Measurements from ENCODE around the gene C1QTNF5.

The C1QTNF5 gene

DNA sequence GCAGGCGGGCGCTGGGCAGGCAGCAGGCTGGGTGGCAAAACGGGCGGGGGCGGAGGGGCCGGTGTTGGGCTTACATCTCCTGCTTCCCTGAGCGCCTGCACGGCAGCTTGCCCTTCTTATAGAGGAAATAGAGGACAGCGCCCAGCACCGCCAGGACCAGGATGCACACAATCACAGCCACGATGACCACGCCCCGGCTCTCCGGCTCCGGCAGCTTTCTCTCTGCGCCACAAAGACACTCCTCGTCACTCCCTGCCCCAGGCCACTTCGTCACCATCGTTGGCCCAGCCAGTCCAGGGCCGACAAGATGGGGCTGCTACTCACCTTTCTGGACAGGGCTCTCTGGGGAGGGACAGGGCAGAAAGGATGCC, 30.0 kb downstream of the C1QTNF5 start:
- no peak overlapping the region for H3K4me3 ChIP-seq (replicated peaks; ENCODE audit: insufficient read depth, low read length)
- no peak for TF ChIP-seq POLR2AphosphoS5 (IDR thresholded peaks at IDR 0.05; ENCODE audit: low read depth)
- TF ChIP-seq SPI1 (IDR thresholded peaks at IDR 0.05; ENCODE audit: borderline replicate concordance, low read depth): no peak
- TF ChIP-seq, protein P1, sequence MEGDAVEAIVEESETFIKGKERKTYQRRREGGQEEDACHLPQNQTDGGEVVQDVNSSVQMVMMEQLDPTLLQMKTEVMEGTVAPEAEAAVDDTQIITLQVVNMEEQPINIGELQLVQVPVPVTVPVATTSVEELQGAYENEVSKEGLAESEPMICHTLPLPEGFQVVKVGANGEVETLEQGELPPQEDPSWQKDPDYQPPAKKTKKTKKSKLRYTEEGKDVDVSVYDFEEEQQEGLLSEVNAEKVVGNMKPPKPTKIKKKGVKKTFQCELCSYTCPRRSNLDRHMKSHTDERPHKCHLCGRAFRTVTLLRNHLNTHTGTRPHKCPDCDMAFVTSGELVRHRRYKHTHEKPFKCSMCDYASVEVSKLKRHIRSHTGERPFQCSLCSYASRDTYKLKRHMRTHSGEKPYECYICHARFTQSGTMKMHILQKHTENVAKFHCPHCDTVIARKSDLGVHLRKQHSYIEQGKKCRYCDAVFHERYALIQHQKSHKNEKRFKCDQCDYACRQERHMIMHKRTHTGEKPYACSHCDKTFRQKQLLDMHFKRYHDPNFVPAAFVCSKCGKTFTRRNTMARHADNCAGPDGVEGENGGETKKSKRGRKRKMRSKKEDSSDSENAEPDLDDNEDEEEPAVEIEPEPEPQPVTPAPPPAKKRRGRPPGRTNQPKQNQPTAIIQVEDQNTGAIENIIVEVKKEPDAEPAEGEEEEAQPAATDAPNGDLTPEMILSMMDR (IDR thresholded peaks at IDR 0.05; ENCODE audit: insufficient read depth, low read length): no peak
- no peak for TF ChIP-seq GABPA (IDR thresholded peaks at IDR 0.05; ENCODE audit: low read depth)
- TF ChIP-seq, protein P2, sequence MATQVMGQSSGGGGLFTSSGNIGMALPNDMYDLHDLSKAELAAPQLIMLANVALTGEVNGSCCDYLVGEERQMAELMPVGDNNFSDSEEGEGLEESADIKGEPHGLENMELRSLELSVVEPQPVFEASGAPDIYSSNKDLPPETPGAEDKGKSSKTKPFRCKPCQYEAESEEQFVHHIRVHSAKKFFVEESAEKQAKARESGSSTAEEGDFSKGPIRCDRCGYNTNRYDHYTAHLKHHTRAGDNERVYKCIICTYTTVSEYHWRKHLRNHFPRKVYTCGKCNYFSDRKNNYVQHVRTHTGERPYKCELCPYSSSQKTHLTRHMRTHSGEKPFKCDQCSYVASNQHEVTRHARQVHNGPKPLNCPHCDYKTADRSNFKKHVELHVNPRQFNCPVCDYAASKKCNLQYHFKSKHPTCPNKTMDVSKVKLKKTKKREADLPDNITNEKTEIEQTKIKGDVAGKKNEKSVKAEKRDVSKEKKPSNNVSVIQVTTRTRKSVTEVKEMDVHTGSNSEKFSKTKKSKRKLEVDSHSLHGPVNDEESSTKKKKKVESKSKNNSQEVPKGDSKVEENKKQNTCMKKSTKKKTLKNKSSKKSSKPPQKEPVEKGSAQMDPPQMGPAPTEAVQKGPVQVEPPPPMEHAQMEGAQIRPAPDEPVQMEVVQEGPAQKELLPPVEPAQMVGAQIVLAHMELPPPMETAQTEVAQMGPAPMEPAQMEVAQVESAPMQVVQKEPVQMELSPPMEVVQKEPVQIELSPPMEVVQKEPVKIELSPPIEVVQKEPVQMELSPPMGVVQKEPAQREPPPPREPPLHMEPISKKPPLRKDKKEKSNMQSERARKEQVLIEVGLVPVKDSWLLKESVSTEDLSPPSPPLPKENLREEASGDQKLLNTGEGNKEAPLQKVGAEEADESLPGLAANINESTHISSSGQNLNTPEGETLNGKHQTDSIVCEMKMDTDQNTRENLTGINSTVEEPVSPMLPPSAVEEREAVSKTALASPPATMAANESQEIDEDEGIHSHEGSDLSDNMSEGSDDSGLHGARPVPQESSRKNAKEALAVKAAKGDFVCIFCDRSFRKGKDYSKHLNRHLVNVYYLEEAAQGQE (IDR thresholded peaks at IDR 0.05; ENCODE audit: insufficient replicate concordance, low read depth): no peak
- H3K27me3 ChIP-seq (ENCODE audit: insufficient read depth, poor library complexity, severe bottlenecking): peaks cover 27% of the 10 kb centered on the region
- no peak overlapping the region for H3K27ac ChIP-seq (replicated peaks)
- no peak for DNase-seq (ENCODE audit: low read depth in 1 of 2, low spot score in 1 of 2)

DNA sequence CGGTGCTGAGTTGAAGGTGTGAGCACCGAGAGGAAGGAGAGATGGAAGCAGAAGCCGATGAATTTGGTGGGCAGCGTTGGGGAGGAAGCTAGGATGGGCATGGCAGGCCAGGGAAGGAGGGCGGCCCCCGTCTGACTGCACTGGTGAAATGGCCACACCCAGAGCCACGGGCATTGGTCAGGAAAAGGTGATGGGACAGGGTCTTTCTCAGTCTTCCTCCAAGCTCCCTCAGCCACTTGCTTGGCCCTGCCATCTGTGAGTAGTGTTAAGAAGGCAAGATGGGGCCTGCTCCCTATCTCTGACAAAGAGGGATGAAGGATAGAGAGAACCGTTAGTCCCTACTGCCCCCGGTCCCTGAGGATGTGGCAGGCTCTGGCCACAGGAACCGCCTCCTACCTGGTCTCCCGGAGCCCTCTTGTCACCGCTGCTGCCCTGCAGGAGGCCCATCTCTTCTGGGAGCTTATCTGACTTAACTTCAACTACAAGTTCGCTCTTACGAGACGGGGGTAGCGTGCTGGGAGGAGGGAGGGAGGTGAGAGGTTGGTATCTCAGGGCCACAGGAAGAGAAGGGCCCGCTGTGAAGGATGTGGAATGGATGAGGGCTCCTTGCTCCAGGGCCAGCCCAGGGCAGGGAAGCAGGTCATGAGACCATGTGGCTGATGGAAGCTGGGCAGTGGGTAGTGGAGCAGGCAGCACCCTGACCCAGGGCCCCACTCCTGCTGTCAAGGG, 30.6 kb downstream of the C1QTNF5 start:
- Histone ChIP-seq H3K27me3 (ENCODE audit: insufficient read depth, poor library complexity, severe bottlenecking) (peaks cover 21% of the 10 kb centered on the region), H3K27ac (replicated peaks) (no peak overlapping the region), H3K4me3 (replicated peaks; ENCODE audit: insufficient read depth, low read length) (no peak overlapping the region)
- TF ChIP-seq SPI1 (IDR thresholded peaks at IDR 0.05; ENCODE audit: borderline replicate concordance, low read depth) (no peak), GABPA (IDR thresholded peaks at IDR 0.05; ENCODE audit: low read depth) (no peak), POLR2AphosphoS5 (IDR thresholded peaks at IDR 0.05; ENCODE audit: low read depth) (no peak)
- TF ChIP-seq, protein P1 (IDR thresholded peaks at IDR 0.05; ENCODE audit: insufficient read depth, low read length): no peak
- TF ChIP-seq, protein P2 (IDR thresholded peaks at IDR 0.05; ENCODE audit: insufficient replicate concordance, low read depth): no peak
- DNase-seq (ENCODE audit: low read depth in 1 of 2, low spot score in 1 of 2): no peak

- no peak overlapping the region for H3K27ac ChIP-seq (replicated peaks)
- H3K27me3 ChIP-seq (ENCODE audit: insufficient read depth, poor library complexity, severe bottlenecking): peaks cover 15% of the 10 kb centered on the region
- no peak overlapping the region for H3K4me3 ChIP-seq (replicated peaks; ENCODE audit: insufficient read depth, low read length)
- DNase-seq (ENCODE audit: low read depth in 1 of 2, low spot score in 1 of 2): no peak
- TF ChIP-seq, protein P2 (IDR thresholded peaks at IDR 0.05; ENCODE audit: insufficient replicate concordance, low read depth): no peak
- TF ChIP-seq, protein P1 (IDR thresholded peaks at IDR 0.05; ENCODE audit: insufficient read depth, low read length): no peak
- TF ChIP-seq GABPA (IDR thresholded peaks at IDR 0.05; ENCODE audit: low read depth): no peak
- no peak for TF ChIP-seq POLR2AphosphoS5 (IDR thresholded peaks at IDR 0.05; ENCODE audit: low read depth)
- no peak for TF ChIP-seq SPI1 (IDR thresholded peaks at IDR 0.05; ENCODE audit: borderline replicate concordance, low read depth)
Observed at GRCh38 chr11:119309411-119309810, 31.3 kb downstream of the C1QTNF5 start.

Data from HL-60 (cell line).